Neural cell (in vitro differentiated cells): ENCODE measurements around the gene PAK2. TPM values are rescaled to one million over a fixed set of nuclear protein-coding genes. Genes with fewer than 3 reads are reported as not detected.
"Not testable (repeated sequence)": the region's sequence is repeated elsewhere in the genome, so short reads cannot be mapped to it uniquely, and the experiment has no call there.

Source experiments
- H2AFZ ChIP-seq: fragments of 200-600, 300-800 bp; sonication (generic), shearing (Covaris generic); 2 replicates; pipeline ENCODE4 v1.6.0; 2014; ENCODE audit warnings: low read depth, mild to moderate bottlenecking, antibody characterized with exemption, low read length, moderate library complexity
- H3F3A ChIP-seq: fragments of 200-600 bp; shearing (Covaris generic); 2 replicates; pipeline ENCODE4 v1.6.1; 2016; ENCODE audit warnings: mild to moderate bottlenecking, moderate library complexity, mixed read lengths, antibody characterized with exemption, low read length; ENCODE audit not compliant: insufficient read depth, poor library complexity, severe bottlenecking
- H3K27ac ChIP-seq: fragments of 200-600, 300-800 bp; sonication (generic), shearing (Covaris generic); 2 replicates; pipeline ENCODE4 v1.5.1; 2014; ENCODE audit warnings: mild to moderate bottlenecking, low read length, moderate library complexity
- H3K27me3 ChIP-seq: fragments of 300-800, 200-600 bp; sonication (generic), shearing (Covaris generic); 2 replicates; pipeline ENCODE4 v1.6.0; 2014; ENCODE audit warnings: mild to moderate bottlenecking, low read depth, low read length, moderate library complexity; ENCODE audit not compliant: insufficient read depth
- H3K36me3 ChIP-seq: fragments of 300-800, 200-600 bp; sonication (generic), shearing (Covaris generic); 2 replicates; pipeline ENCODE4 v1.5.1; 2014; ENCODE audit warnings: mild to moderate bottlenecking, antibody characterized with exemption, low read length, moderate library complexity; ENCODE audit not compliant: insufficient read depth
- H3K4me2 ChIP-seq: fragments of 300-800, 200-600 bp; sonication (generic), shearing (Covaris generic); 2 replicates; pipeline ENCODE4 v1.6.0; 2014; ENCODE audit warnings: mild to moderate bottlenecking, low read length
- H3K4me3 ChIP-seq: fragments of 300-800, 200-600 bp; sonication (generic), shearing (Covaris generic); 2 replicates; pipeline ENCODE4 v1.5.1; 2014; ENCODE audit warnings: mild to moderate bottlenecking, low read length, moderate library complexity
- H3K79me2 ChIP-seq: fragments of 200-600 bp; shearing (Covaris generic); replicated peaks from 2 replicates; pipeline ENCODE4 v1.6.0; 2014; ENCODE audit warnings: mild to moderate bottlenecking, low read length, moderate library complexity; ENCODE audit not compliant: insufficient read depth
- H3K9ac ChIP-seq: fragments of 300-800, 200-600 bp; sonication (generic), shearing (Covaris generic); 2 replicates; pipeline ENCODE4 v1.6.1; 2016; ENCODE audit warnings: mild to moderate bottlenecking, low read length, mixed read lengths
- H3K9me2 ChIP-seq: fragments of 200-600 bp; shearing (Covaris generic); 2 replicates; pipeline ENCODE4 v1.6.1; 2016; ENCODE audit warnings: mild to moderate bottlenecking, low read length, mixed read lengths; ENCODE audit not compliant: insufficient read depth
- H3K9me3 ChIP-seq: fragments of 200-600, 300-800 bp; sonication (generic), shearing (Covaris generic); 2 replicates; pipeline ENCODE4 v1.6.1; 2016; ENCODE audit warnings: mild to moderate bottlenecking, mixed run types, low read length, moderate library complexity, mixed read lengths
- H4K20me1 ChIP-seq: fragments of 200-600 bp; shearing (Covaris generic); 2 replicates; pipeline ENCODE4 v1.6.1; 2016; ENCODE audit warnings: mild to moderate bottlenecking, mixed run types; ENCODE audit not compliant: insufficient read depth
- CTCF ChIP-seq: fragments of 450-650 bp; IDR thresholded peaks from 2 replicates; pipeline ENCODE4 v1.5.1; 2014; ENCODE audit warnings: antibody characterized with exemption, mild to moderate bottlenecking, moderate library complexity; ENCODE audit not compliant: poor library complexity, severe bottlenecking
- EP300 ChIP-seq: fragments of 450-650 bp; conservative IDR thresholded peaks from 2 replicates; pipeline ENCODE4 v1.6.1; 2014; ENCODE audit warnings: antibody characterized with exemption, mild to moderate bottlenecking, moderate library complexity; ENCODE audit not compliant: poor library complexity, severe bottlenecking
- EZH2 ChIP-seq: fragments of 200-600, 300-800 bp; shearing (Covaris generic), sonication (generic); IDR thresholded peaks from 2 replicates; pipeline ENCODE4 v1.6.1; 2014; ENCODE audit warnings: antibody characterized with exemption, low read length, borderline replicate concordance, mild to moderate bottlenecking; ENCODE audit not compliant: insufficient read depth, poor library complexity, severe bottlenecking
- MXI1 ChIP-seq: fragments of 450-650 bp; conservative IDR thresholded peaks from 2 replicates; pipeline ENCODE4 v1.6.1; 2014; ENCODE audit warnings: antibody characterized with exemption, mild to moderate bottlenecking; ENCODE audit not compliant: poor library complexity, severe bottlenecking
- POLR2AphosphoS5 ChIP-seq: IDR thresholded peaks from 2 replicates; pipeline ENCODE4 v1.6.1; 2012
- RAD21 ChIP-seq: fragments of 450-650 bp; conservative IDR thresholded peaks from 2 replicates; pipeline ENCODE4 v1.6.1; 2014; ENCODE audit warnings: antibody characterized with exemption, mild to moderate bottlenecking, moderate library complexity
- REST ChIP-seq: IDR thresholded peaks from 2 replicates; pipeline ENCODE4 v1.6.1; 2012; ENCODE audit warnings: borderline replicate concordance
- SMC3 ChIP-seq: fragments of 450-650 bp; conservative IDR thresholded peaks from 2 replicates; pipeline ENCODE4 v1.6.1; 2014; ENCODE audit warnings: antibody characterized with exemption, mild to moderate bottlenecking, moderate library complexity; ENCODE audit not compliant: poor library complexity
- TAF1 ChIP-seq: IDR thresholded peaks from 2 replicates; pipeline ENCODE4 v1.6.1; 2012; ENCODE audit warnings: low read depth
- polyA plus RNA-seq: library from polyadenylated mRNA; depleted of rRNA; stranded (reverse); fragments of >200 nt; gene quantifications from 2 replicates; pipeline ENCODE4 v1.2.3, GENCODE V29; 2014

The PAK2 gene
- polyA plus RNA-seq, 1 donor from 2014 or later = 40.3 TPM

- no peaks in the 10 kb centered on the region for H4K20me1 ChIP-seq
- no peak overlapping the region for H3K4me3 ChIP-seq
- no peak overlapping the region for H3K4me2 ChIP-seq
These were observed 132.7 kb downstream of the PAK2 start for GRCh38 chr3:196872316-196872715.

GRCh38 chr3:196874511-196875094 is 134.9 kb downstream of the PAK2 start:
- H3K4me2 ChIP-seq, H3K9me2 ChIP-seq, H3F3A ChIP-seq, H2AFZ ChIP-seq, H4K20me1 ChIP-seq, H3K4me3 ChIP-seq, H3K9ac ChIP-seq, H3K27ac ChIP-seq, H3K36me3 ChIP-seq, H3K9me3 ChIP-seq, H3K27me3 ChIP-seq: not testable (repeated sequence)
- peaks cover 75% of the 10 kb centered on the region for H3K79me2 ChIP-seq

More at GRCh38 chr3:196872316-196872715, 132.7 kb downstream of the PAK2 start:
- Histone ChIP-seq H3K27ac (no peak overlapping the region), H3K79me2 (peaks cover 69% of the 10 kb centered on the region), H3K9ac (no peak overlapping the region), H3K36me3 (no peaks in the 10 kb centered on the region), H3K9me3 (no peaks in the 10 kb centered on the region), H3K27me3 (no peaks in the 10 kb centered on the region), H2AFZ (no peak overlapping the region), H3K9me2 (no peaks in the 10 kb centered on the region), H3F3A (no peaks in the 10 kb centered on the region)
- no peak for TF ChIP-seq CTCF
- TF ChIP-seq EP300 = no peak
- no peak for TF ChIP-seq POLR2AphosphoS5
- no peak for TF ChIP-seq REST
- TF ChIP-seq RAD21 = no peak
- no peak for TF ChIP-seq SMC3

- no peaks in the 10 kb centered on the region for H3K9me2 ChIP-seq
- H3K9me3 ChIP-seq = no peaks in the 10 kb centered on the region
- TF ChIP-seq EP300 = no peak
- TF ChIP-seq TAF1 = no peak
- no peak for TF ChIP-seq POLR2AphosphoS5
- TF ChIP-seq CTCF = no peak
- no peak for TF ChIP-seq MXI1
- TF ChIP-seq RAD21 = no peak
- TF ChIP-seq REST = no peak
- no peak for TF ChIP-seq SMC3
- TF ChIP-seq EZH2 = no peak
- peaks cover 71% of the 10 kb centered on the region for H3K79me2 ChIP-seq
- no peaks in the 10 kb centered on the region for H3K27me3 ChIP-seq
- H3K4me2 ChIP-seq = no peak overlapping the region
- H3K4me3 ChIP-seq = no peak overlapping the region
- H4K20me1 ChIP-seq = no peaks in the 10 kb centered on the region
- H3K36me3 ChIP-seq = no peaks in the 10 kb centered on the region
- H2AFZ ChIP-seq = no peak overlapping the region
- no peak overlapping the region for H3K9ac ChIP-seq
- no peak overlapping the region for H3K27ac ChIP-seq
- no peaks in the 10 kb centered on the region for H3F3A ChIP-seq
These were observed 135.6 kb downstream of the PAK2 start for GRCh38 chr3:196875258-196875657.
